ENCODE results near the gene LRRC49. TPM values are rescaled to one million over a fixed set of nuclear protein-coding genes. Genes with fewer than 3 reads are reported as not detected.

Gene LRRC49
- total and polyA plus RNA-seq, 2 donors (not counting 3 experiments of a cell fraction or from before 2014, with no cell fraction given): 3.0 to 6.6 TPM

- intact Hi-C loops (cut with micrococcal nuclease): no loop called here
These were observed 193.2 kb downstream of the LRRC49 start for GRCh38 chr15:71085809-71086208.

More at GRCh38 chr15:71085809-71086208, 193.2 kb downstream of the LRRC49 start:
- no TSS peak for BruUV-seq (replicated peaks)
- peaks cover 11 to 12% of the 10 kb centered on the region in 2 experiments for H3K27me3 ChIP-seq (ENCODE audit: control insufficient read depth in 2 of 2, insufficient read depth in 2 of 2, low read length in 2 of 2)
- no peak overlapping the region for H3K4me3 ChIP-seq (replicated peaks in 1 of 3; ENCODE audit: insufficient read depth in 1 of 3, low read depth in 1 of 3, low read length in 3 of 3)
- H3K9ac ChIP-seq (replicated peaks; ENCODE audit: extremely low read depth, insufficient read depth, low read length): no peak overlapping the region
- DNase-seq (ENCODE audit: low read depth, low spot score) (no peak), FAIRE-seq (no peak)
- no peaks in the 10 kb centered on the region for H3K36me3 ChIP-seq (ENCODE audit: control insufficient read depth in 2 of 2, extremely low read depth in 1 of 2, insufficient read depth in 2 of 2, low read length in 2 of 2)
- H3K9me1 ChIP-seq (replicated peaks; ENCODE audit: control insufficient read depth, extremely low read depth, insufficient read depth, low read length): no peaks in the 10 kb centered on the region
- no peak overlapping the region for H3K27ac ChIP-seq (ENCODE audit: insufficient read depth, low read depth, low read length)
- dilution Hi-C loops (cut with MboI; ENCODE audit: extremely low pct_ligation_motif_present, low sequenced_read_pairs): no loop called here
- no peaks in the 10 kb centered on the region for H3K79me2 ChIP-seq (ENCODE audit: control insufficient read depth, insufficient read depth, low read length)
- CTCF ChIA-PET: no interaction called here
- no peak for TF ChIP-seq POLR2AphosphoS5 (IDR thresholded peaks at IDR 0.05; ENCODE audit: insufficient read depth, low read depth, low read length)
- TF ChIP-seq MAX (IDR thresholded peaks at IDR 0.05; ENCODE audit: insufficient read depth, insufficient read length): no peak
- TF ChIP-seq EZH2 (IDR thresholded peaks at IDR 0.05; ENCODE audit: borderline replicate concordance, low read depth, low read length, severe bottlenecking): no peak
- no peak for TF ChIP-seq POLR2A (IDR thresholded peaks at IDR 0.05; ENCODE audit: low read depth, low read length)
- TF ChIP-seq JUN (IDR thresholded peaks at IDR 0.05; ENCODE audit: borderline replicate concordance, insufficient read depth, insufficient read length, low read depth): no peak
- no peak for TF ChIP-seq GATA2 (IDR thresholded peaks at IDR 0.05; ENCODE audit: insufficient read depth, insufficient read length, low read depth, low read length)
- no peak for TF ChIP-seq MYC (IDR thresholded peaks at IDR 0.05; ENCODE audit: low read depth, low read length)
- no peak for TF ChIP-seq CTCF (IDR thresholded peaks at IDR 0.05; ENCODE audit: extremely low read depth in 1 of 2, insufficient read depth in 1 of 2, low read depth in 1 of 2, low read length in 2 of 2)
- no peak for TF ChIP-seq FOS (IDR thresholded peaks at IDR 0.05; ENCODE audit: borderline replicate concordance, insufficient read depth, low read length)
- POLR2A ChIA-PET: no interaction called here
- H3K9me3 ChIP-seq (replicated peaks; ENCODE audit: control insufficient read depth, insufficient read depth, low read length): no peaks in the 10 kb centered on the region
- H3K4me2 ChIP-seq (ENCODE audit: insufficient read depth, low read length): no peak overlapping the region
- H4K20me1 ChIP-seq (replicated peaks; ENCODE audit: control insufficient read depth, extremely low read depth, insufficient read depth, low read length): no peaks in the 10 kb centered on the region
- no peaks in the 10 kb centered on the region for H3K4me1 ChIP-seq (ENCODE audit: control insufficient read depth, extremely low read depth, insufficient read depth, low read length)
- H2AFZ ChIP-seq (ENCODE audit: low read depth, low read length): no peak overlapping the region
